IMR-90 (cell line): ENCODE data around the gene C1orf87. TPM values are rescaled to one million over a fixed set of nuclear protein-coding genes. Genes with fewer than 3 reads are reported as not detected.

ENCODE experiments used
- ATAC-seq: fragments of 200-7000 bp; cut with Tn5 transposase; 2 replicates; pipeline ENCODE4 v1.9.1; 2020; ENCODE audit warnings: low read depth, mild to moderate bottlenecking, moderate library complexity
- BruUV-seq: library from RNA; stranded (reverse); fragments of 400-500 nt; replicated peaks from 2 replicates; lab custom pipeline; 2021; lab: Mats Ljungman, UMichigan
- CTCF ChIA-PET: fragments of 300-600 bp; formaldehyde crosslinking; extraction: SDS; loops from one replicate; lab custom pipeline; 2021; ENCODE audit warnings: antibody characterized with exemption; lab: Yijun Ruan, JAX
- POLR2A ChIA-PET: fragments of 300-600 bp; sonication (Branson Sonifier 250); formaldehyde crosslinking; loops from one replicate; lab custom pipeline; 2022; ENCODE audit warnings: antibody characterized with exemption; ENCODE audit not compliant: unreplicated experiment; lab: Charles Lee
- DNase-seq: peaks from one replicate; pipeline ENCODE4 v3.0.0; 2013
- H2AFZ ChIP-seq: replicated peaks from 2 replicates; pipeline ENCODE3; 2013; ENCODE audit warnings: low read length, mild to moderate bottlenecking; ENCODE audit not compliant: poor library complexity
- H2AK5ac ChIP-seq: 2 replicates; pipeline ENCODE4 v1.6.1; 2013; ENCODE audit warnings: low read depth, low read length, inconsistent platforms
- H2AK9ac ChIP-seq: replicated peaks from 2 replicates; pipeline ENCODE3; 2013; ENCODE audit warnings: mild to moderate bottlenecking, low read depth, low read length, moderate library complexity; ENCODE audit not compliant: poor library complexity
- H2BK120ac ChIP-seq: 2 replicates; pipeline ENCODE4 v1.6.1; 2013; ENCODE audit warnings: low read depth, low read length, inconsistent platforms
- H2BK15ac ChIP-seq: 3 replicates; pipeline ENCODE4 v1.6.1; 2013; ENCODE audit warnings: low read depth, low read length, inconsistent platforms
- H2BK20ac ChIP-seq: 2 replicates; pipeline ENCODE4 v1.6.1; 2013; ENCODE audit warnings: low read depth, mild to moderate bottlenecking, inconsistent platforms, low read length, moderate library complexity
- H2BK5ac ChIP-seq: 2 replicates; pipeline ENCODE4 v1.6.1; 2013; ENCODE audit warnings: mild to moderate bottlenecking, low read depth, low read length, inconsistent platforms; ENCODE audit not compliant: poor library complexity, severe bottlenecking
- H3K14ac ChIP-seq: replicated peaks from 2 replicates; pipeline ENCODE4 v1.6.1; 2013; ENCODE audit warnings: low read depth, low read length, inconsistent platforms
- H3K18ac ChIP-seq: 2 replicates; pipeline ENCODE4 v1.6.1; 2013; ENCODE audit warnings: low read depth, low read length, control low read depth
- H3K23ac ChIP-seq: 2 replicates; pipeline ENCODE4 v1.6.1; 2013; ENCODE audit warnings: low read depth, low read length, inconsistent platforms
- H3K27ac ChIP-seq: 2 replicates; pipeline ENCODE4 v1.5.1; 2013; ENCODE audit warnings: mild to moderate bottlenecking, control low read depth, low read length; ENCODE audit not compliant: insufficient read depth
- H3K27me3 ChIP-seq: 2 replicates; pipeline ENCODE4 v1.6.1; 2013; ENCODE audit warnings: low read length; ENCODE audit not compliant: control insufficient read depth, insufficient read depth
- H3K36me3 ChIP-seq: 2 replicates; pipeline ENCODE4 v1.6.1; 2013; ENCODE audit warnings: low read length, mixed read lengths; ENCODE audit not compliant: control insufficient read depth, insufficient read depth
- H3K4ac ChIP-seq: 2 replicates; pipeline ENCODE4 v1.6.1; 2013; ENCODE audit warnings: low read depth, low read length, inconsistent platforms
- H3K4me1 ChIP-seq: 2 replicates; pipeline ENCODE4 v1.6.1; 2013; ENCODE audit warnings: low read length, mixed read lengths; ENCODE audit not compliant: control insufficient read depth, insufficient read depth
- H3K4me2 ChIP-seq: 2 replicates; pipeline ENCODE4 v1.6.1; 2013; ENCODE audit warnings: low read depth, mild to moderate bottlenecking, control low read depth, low read length, moderate library complexity
- H3K4me3 ChIP-seq: 2 replicates; pipeline ENCODE4 v1.5.1; 2013; ENCODE audit warnings: low read depth, mild to moderate bottlenecking, control low read depth, low read length, moderate library complexity; ENCODE audit not compliant: insufficient read depth
- H3K56ac ChIP-seq: 2 replicates; pipeline ENCODE4 v1.6.1; 2013; ENCODE audit warnings: low read length, inconsistent platforms; ENCODE audit not compliant: insufficient read depth; ENCODE audit errors: extremely low read depth
- H3K79me1 ChIP-seq, 2 experiments: 2 replicates each; pipeline ENCODE4 v1.6.1; 2013; ENCODE audit warnings: low read length in 2 of 2, inconsistent platforms in 1 of 2, low read depth in 1 of 2
- H3K9ac ChIP-seq: 2 replicates; pipeline ENCODE4 v1.6.1; 2013; ENCODE audit warnings: low read depth, low read length, control low read depth
- H3K9me1 ChIP-seq: 2 replicates; pipeline ENCODE4 v1.6.1; 2013; ENCODE audit warnings: low read length, inconsistent platforms; ENCODE audit not compliant: insufficient read depth
- H3K9me3 ChIP-seq: 2 replicates; pipeline ENCODE4 v1.6.1; 2013; ENCODE audit warnings: low read length; ENCODE audit not compliant: control insufficient read depth, insufficient read depth
- H4K20me1 ChIP-seq: 2 replicates; pipeline ENCODE4 v1.6.1; 2013; ENCODE audit warnings: low read length, inconsistent platforms; ENCODE audit not compliant: insufficient read depth
- H4K5ac ChIP-seq: 2 replicates; pipeline ENCODE4 v1.6.1; 2013; ENCODE audit warnings: mild to moderate bottlenecking, low read depth, low read length, control low read depth
- H4K8ac ChIP-seq, 2 experiments: 2 replicates each; pipeline ENCODE4 v1.6.1; 2013; ENCODE audit warnings: low read depth in 2 of 2, low read length in 2 of 2, control low read depth in 1 of 2, inconsistent platforms in 1 of 2
- H4K91ac ChIP-seq: 2 replicates; pipeline ENCODE4 v1.6.1; 2013; ENCODE audit warnings: low read depth, low read length, inconsistent platforms; ENCODE audit not compliant: insufficient read depth
- BHLHE40 ChIP-seq: fragments of 150-350 bp; IDR thresholded peaks from 2 replicates; pipeline ENCODE4 v1.6.1; 2016; ENCODE audit warnings: mild to moderate bottlenecking, low read depth, low read length
- CEBPB ChIP-seq: IDR thresholded peaks from 2 replicates; pipeline ENCODE4 v1.6.1; 2012; ENCODE audit warnings: low read depth, low read length, improper control_type of control experiment
- CHD1 ChIP-seq: IDR thresholded peaks from 2 replicates; pipeline ENCODE4 v1.6.1; 2012; ENCODE audit warnings: low read depth, low read length, improper control_type of control experiment
- FOS ChIP-seq: fragments of 150-350 bp; IDR thresholded peaks from 2 replicates; pipeline ENCODE4 v1.6.1; 2016; ENCODE audit warnings: low read depth, low read length
- MAFK ChIP-seq: IDR thresholded peaks from 2 replicates; pipeline ENCODE4 v1.6.1; 2012; ENCODE audit warnings: low read depth, low read length, improper control_type of control experiment
- MAZ ChIP-seq: IDR thresholded peaks from 2 replicates; pipeline ENCODE4 v1.6.1; 2012; ENCODE audit warnings: low read depth, mild to moderate bottlenecking, low read length, improper control_type of control experiment, moderate library complexity, borderline replicate concordance
- MXI1 ChIP-seq: IDR thresholded peaks from 2 replicates; pipeline ENCODE4 v1.6.1; 2012; ENCODE audit warnings: low read depth, mild to moderate bottlenecking, low read length, moderate library complexity, borderline replicate concordance
- NFE2L2 ChIP-seq: fragments of 150-350 bp; IDR thresholded peaks from 2 replicates; pipeline ENCODE4 v1.6.1; 2016; ENCODE audit warnings: low read depth, mild to moderate bottlenecking, low read length
- POLR2A ChIP-seq: IDR thresholded peaks from 2 replicates; pipeline ENCODE4 v1.6.1; 2012; ENCODE audit warnings: mild to moderate bottlenecking, low read depth, low read length
- RAD21 ChIP-seq: IDR thresholded peaks from 2 replicates; pipeline ENCODE4 v1.6.1; 2012; ENCODE audit warnings: low read length, improper control_type of control experiment
- RCOR1 ChIP-seq: IDR thresholded peaks from 2 replicates; pipeline ENCODE4 v1.6.1; 2012; ENCODE audit warnings: mild to moderate bottlenecking, low read length, improper control_type of control experiment; ENCODE audit not compliant: insufficient replicate concordance
- RFX5 ChIP-seq: IDR thresholded peaks from 2 replicates; pipeline ENCODE4 v1.8.0; 2012; ENCODE audit warnings: low read depth, mild to moderate bottlenecking, low read length, moderate library complexity
- SMC3 ChIP-seq: fragments of 150-350 bp; IDR thresholded peaks from 2 replicates; pipeline ENCODE4 v1.6.1; 2016; ENCODE audit warnings: low read depth, mild to moderate bottlenecking, antibody characterized with exemption, low read length, moderate library complexity
- WGBS, 2 experiments: methylation state at CpG; one replicate each; pipeline versions ENCODE4 v1.1.5 to v1.1.7; 2013; ENCODE audit warnings: missing lambda C conversion rate in 2 of 2; ENCODE audit not compliant: insufficient read length in 1 of 2; ENCODE audit errors: extremely low coverage in 2 of 2; 5-methylcytosine and 5-hydroxymethylcytosine counted together
- dilution Hi-C: fragments of 300-500 bp; cut with HindIII; formaldehyde crosslinking; loops from one replicate; pipeline ENCODE4 v1.14.3; 2018; ENCODE audit warnings: low sequenced_read_pairs; ENCODE audit not compliant: unreplicated experiment
- in situ Hi-C: fragments of 300-500 bp; cut with MboI; formaldehyde crosslinking; loops from 3 replicates; pipeline ENCODE4 v1.14.3; 2019; ENCODE audit warnings: low sequenced_read_pairs, inconsistent platforms, mixed read lengths
- intact Hi-C: fragments of 100-400 bp; cut with micrococcal nuclease; formaldehyde crosslinking; loops from 2 replicates; pipeline ENCODE4 v1.10.0; 2022
- polyA plus RNA-seq, 3 experiments: library from polyadenylated mRNA; depleted of rRNA; stranded (reverse); fragments of >200 nt; gene quantifications; 2 replicates each; pipeline ENCODE4 v1.2.3, GENCODE V29; 2012; ENCODE audit warnings: low replicate concordance in 1 of 3
- total RNA-seq: library from RNA; depleted of rRNA; stranded (reverse); fragments of >200 nt; gene quantifications from 2 replicates; pipeline ENCODE4 v1.2.3, GENCODE V29; 2012
- TF ChIP-seq, protein P1 (sequence below): conservative IDR thresholded peaks from 2 replicates; pipeline ENCODE4 v1.5.1; 2012; ENCODE audit warnings: mild to moderate bottlenecking, low read depth, low read length, improper control_type of control experiment
- TF ChIP-seq, protein P2 (sequence below): fragments of 150-350 bp; IDR thresholded peaks from 2 replicates; pipeline ENCODE4 v1.6.1; 2017; ENCODE audit warnings: mild to moderate bottlenecking, antibody characterized with exemption, low read length, low read depth
- TF ChIP-seq, protein P3 (sequence below): fragments of 150-350 bp; IDR thresholded peaks from 2 replicates; pipeline ENCODE4 v1.6.1; 2016; ENCODE audit warnings: low read depth, mild to moderate bottlenecking, low read length, moderate library complexity, borderline replicate concordance

The C1orf87 gene
- total and polyA plus RNA-seq, 2 of the 4 experiments (the other 2 are of a cell fraction) = not detected

DNA sequence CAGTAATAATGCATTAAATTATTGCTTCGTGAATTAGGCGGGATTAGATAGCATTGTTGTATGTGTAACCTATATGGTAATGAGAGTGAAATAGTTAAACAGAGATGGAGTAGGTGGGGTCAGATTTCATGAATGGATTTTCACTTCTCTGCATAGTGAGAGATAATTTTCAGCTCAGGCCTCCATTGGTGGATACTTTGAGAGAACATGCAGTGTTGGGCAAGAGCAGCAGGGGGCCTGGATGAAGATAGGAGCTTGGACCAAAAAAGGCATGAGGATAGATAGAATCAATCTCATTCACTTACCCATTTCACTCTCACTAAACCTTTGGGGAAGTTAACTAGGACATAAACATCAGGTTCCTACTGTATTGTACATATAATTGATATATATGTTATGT, 39.5 kb upstream of the C1orf87 start:
- Histone ChIP-seq H4K8ac (no peak overlapping the region), H3K4ac (no peak overlapping the region), H3K18ac (no peak overlapping the region), H4K91ac (no peak overlapping the region), H3K23ac (no peak overlapping the region), H2BK5ac (no peak overlapping the region), H3K56ac (no peak overlapping the region), H2AK9ac (no peak overlapping the region), H4K5ac (no peak overlapping the region), H3K27ac (no peak overlapping the region), H3K4me1 (no peaks in the 10 kb centered on the region), H2BK15ac (no peak overlapping the region), H2BK20ac (no peak overlapping the region), H3K9ac (no peak overlapping the region), H3K27me3 (no peaks in the 10 kb centered on the region), H3K79me1 (no peaks in the 10 kb centered on the region), H3K9me1 (no peaks in the 10 kb centered on the region), H3K4me2 (no peak overlapping the region), H2AK5ac (no peak overlapping the region), H2BK120ac (no peak overlapping the region), H3K4me3 (no peak overlapping the region), H2AFZ (no peak overlapping the region), H3K36me3 (no peaks in the 10 kb centered on the region), H3K9me3 (no peaks in the 10 kb centered on the region), H4K20me1 (no peaks in the 10 kb centered on the region), H3K14ac (no peak overlapping the region)
- in situ Hi-C loops (no loop called here), intact Hi-C loops (no loop called here), dilution Hi-C loops (no loop called here)
- no peak for DNase-seq
- BruUV-seq = no TSS peak
- ATAC-seq = no peak
- no CpG with 5 or more reads among the region's 2 CpGs for WGBS, 2 experiments
- POLR2A ChIA-PET = no interaction called here
- TF ChIP-seq MAZ (no peak), RAD21 (no peak), MXI1 (no peak), BHLHE40 (no peak), POLR2A (no peak), NFE2L2 (no peak), SMC3 (no peak), MAFK (no peak), RCOR1 (no peak), RFX5 (no peak), FOS (no peak), CHD1 (no peak), CEBPB (no peak)
- TF ChIP-seq, protein P1, sequence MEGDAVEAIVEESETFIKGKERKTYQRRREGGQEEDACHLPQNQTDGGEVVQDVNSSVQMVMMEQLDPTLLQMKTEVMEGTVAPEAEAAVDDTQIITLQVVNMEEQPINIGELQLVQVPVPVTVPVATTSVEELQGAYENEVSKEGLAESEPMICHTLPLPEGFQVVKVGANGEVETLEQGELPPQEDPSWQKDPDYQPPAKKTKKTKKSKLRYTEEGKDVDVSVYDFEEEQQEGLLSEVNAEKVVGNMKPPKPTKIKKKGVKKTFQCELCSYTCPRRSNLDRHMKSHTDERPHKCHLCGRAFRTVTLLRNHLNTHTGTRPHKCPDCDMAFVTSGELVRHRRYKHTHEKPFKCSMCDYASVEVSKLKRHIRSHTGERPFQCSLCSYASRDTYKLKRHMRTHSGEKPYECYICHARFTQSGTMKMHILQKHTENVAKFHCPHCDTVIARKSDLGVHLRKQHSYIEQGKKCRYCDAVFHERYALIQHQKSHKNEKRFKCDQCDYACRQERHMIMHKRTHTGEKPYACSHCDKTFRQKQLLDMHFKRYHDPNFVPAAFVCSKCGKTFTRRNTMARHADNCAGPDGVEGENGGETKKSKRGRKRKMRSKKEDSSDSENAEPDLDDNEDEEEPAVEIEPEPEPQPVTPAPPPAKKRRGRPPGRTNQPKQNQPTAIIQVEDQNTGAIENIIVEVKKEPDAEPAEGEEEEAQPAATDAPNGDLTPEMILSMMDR = no peak
- TF ChIP-seq, protein P2, sequence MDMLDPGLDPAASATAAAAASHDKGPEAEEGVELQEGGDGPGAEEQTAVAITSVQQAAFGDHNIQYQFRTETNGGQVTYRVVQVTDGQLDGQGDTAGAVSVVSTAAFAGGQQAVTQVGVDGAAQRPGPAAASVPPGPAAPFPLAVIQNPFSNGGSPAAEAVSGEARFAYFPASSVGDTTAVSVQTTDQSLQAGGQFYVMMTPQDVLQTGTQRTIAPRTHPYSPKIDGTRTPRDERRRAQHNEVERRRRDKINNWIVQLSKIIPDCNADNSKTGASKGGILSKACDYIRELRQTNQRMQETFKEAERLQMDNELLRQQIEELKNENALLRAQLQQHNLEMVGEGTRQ = no peak
- TF ChIP-seq, protein P3, sequence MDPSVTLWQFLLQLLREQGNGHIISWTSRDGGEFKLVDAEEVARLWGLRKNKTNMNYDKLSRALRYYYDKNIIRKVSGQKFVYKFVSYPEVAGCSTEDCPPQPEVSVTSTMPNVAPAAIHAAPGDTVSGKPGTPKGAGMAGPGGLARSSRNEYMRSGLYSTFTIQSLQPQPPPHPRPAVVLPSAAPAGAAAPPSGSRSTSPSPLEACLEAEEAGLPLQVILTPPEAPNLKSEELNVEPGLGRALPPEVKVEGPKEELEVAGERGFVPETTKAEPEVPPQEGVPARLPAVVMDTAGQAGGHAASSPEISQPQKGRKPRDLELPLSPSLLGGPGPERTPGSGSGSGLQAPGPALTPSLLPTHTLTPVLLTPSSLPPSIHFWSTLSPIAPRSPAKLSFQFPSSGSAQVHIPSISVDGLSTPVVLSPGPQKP = no peak
- CTCF ChIA-PET = interaction anchor here (0.5 to 1.0 kb wide), 4 partner anchors 13 to 736 kb away, joined by 3 to 4 read pairs (median 4); no protein-coding TSS in a partner anchor
